ENCODE data around the gene RRP12. TPM values are rescaled to one million over a fixed set of nuclear protein-coding genes. Genes with fewer than 3 reads are reported as not detected.

RRP12 gene
- total RNA-seq, 4 donors from 2014 or later: 14.6 to 30.9 (median 22.6) TPM

- no peak overlapping the region for H3K4me3 ChIP-seq (ENCODE audit: low read depth, poor library complexity, severe bottlenecking)
- DNase-seq (ENCODE audit: low spot score in 2 of 2): no peak
- TF ChIP-seq CTCF (IDR thresholded peaks at IDR 0.05): no peak
- TF ChIP-seq POLR2A (IDR thresholded peaks at IDR 0.05): no peak
- WGBS, 2 donors: 91 to 93% methylated on average over 1 of the region's 1 CpG
- intact Hi-C loops (cut with DNase I; ENCODE audit: low total_unique reads): no loop called here
Observed at GRCh38 chr10:97444212-97444611, 43.1 kb upstream of the RRP12 start.

- TF ChIP-seq CTCF (IDR thresholded peaks at IDR 0.05) (no peak), POLR2A (IDR thresholded peaks at IDR 0.05) (no peak)
- no peak for DNase-seq (ENCODE audit: low spot score in 2 of 2)
- WGBS, 2 donors: 100% methylated on average over 1 of the region's 1 CpG
- intact Hi-C loops (cut with DNase I; ENCODE audit: low total_unique reads): loop anchor here (1.0 kb wide), 1 partner anchor 14 kb away; no protein-coding TSS in a partner anchor
- no peak overlapping the region for H3K4me3 ChIP-seq (ENCODE audit: low read depth, poor library complexity, severe bottlenecking)
Observed at GRCh38 chr10:97442277-97442676, 41.1 kb upstream of the RRP12 start.

- DNase-seq (ENCODE audit: low spot score in 2 of 2): no peak
- WGBS, 2 donors: 92 to 94% methylated on average over 6 of the region's 6 CpGs
- H3K4me3 ChIP-seq (ENCODE audit: low read depth, poor library complexity, severe bottlenecking): no peak overlapping the region
- intact Hi-C loops (cut with DNase I; ENCODE audit: low total_unique reads): no loop called here
- TF ChIP-seq CTCF (IDR thresholded peaks at IDR 0.05) (no peak), POLR2A (IDR thresholded peaks at IDR 0.05) (no peak)
Observed at GRCh38 chr10:97435211-97435610, 34.1 kb upstream of the RRP12 start.

GRCh38 chr10:97434557-97434956, 33.4 kb upstream of the RRP12 start:
- TF ChIP-seq CTCF (IDR thresholded peaks at IDR 0.05) (no peak), POLR2A (IDR thresholded peaks at IDR 0.05) (no peak)
- no peak for DNase-seq (ENCODE audit: low spot score in 2 of 2)
- 78 to 88% methylated on average over 1 of the region's 1 CpG for whole genome bisulfite sequencing, 2 donors
- intact Hi-C loops (cut with DNase I; ENCODE audit: low total_unique reads): no loop called here
- H3K4me3 ChIP-seq (ENCODE audit: low read depth, poor library complexity, severe bottlenecking): no peak overlapping the region

GRCh38 chr10:97434055-97434454, 32.9 kb upstream of the RRP12 start:
- no peak overlapping the region for H3K4me3 ChIP-seq (ENCODE audit: low read depth, poor library complexity, severe bottlenecking)
- intact Hi-C loops (cut with DNase I; ENCODE audit: low total_unique reads): no loop called here
- TF ChIP-seq POLR2A (IDR thresholded peaks at IDR 0.05) (no peak), CTCF (IDR thresholded peaks at IDR 0.05) (no peak)
- no peak for DNase-seq (ENCODE audit: low spot score in 2 of 2)

- intact Hi-C loops (cut with DNase I; ENCODE audit: low total_unique reads): loop anchor here (1.0 kb wide), 1 partner anchor 14 kb away; no protein-coding TSS in a partner anchor
- 15 to 22% methylated on average over 4 of the region's 4 CpGs for WGBS, 2 donors
- no peak overlapping the region for H3K4me3 ChIP-seq (ENCODE audit: low read depth, poor library complexity, severe bottlenecking)
- no peak for DNase-seq (ENCODE audit: low spot score in 2 of 2)
- TF ChIP-seq POLR2A (IDR thresholded peaks at IDR 0.05): no peak
- TF ChIP-seq CTCF (IDR thresholded peaks at IDR 0.05): no peak
Observed at GRCh38 chr10:97428572-97428981, 27.4 kb upstream of the RRP12 start.
